Measurements from ENCODE around the gene SDHB. TPM values are rescaled to one million over a fixed set of nuclear protein-coding genes. Genes with fewer than 3 reads are reported as not detected.

SDHB gene
- total and polyA plus RNA-seq, 12 donors = 102 to 486 (median 377) TPM

DNA sequence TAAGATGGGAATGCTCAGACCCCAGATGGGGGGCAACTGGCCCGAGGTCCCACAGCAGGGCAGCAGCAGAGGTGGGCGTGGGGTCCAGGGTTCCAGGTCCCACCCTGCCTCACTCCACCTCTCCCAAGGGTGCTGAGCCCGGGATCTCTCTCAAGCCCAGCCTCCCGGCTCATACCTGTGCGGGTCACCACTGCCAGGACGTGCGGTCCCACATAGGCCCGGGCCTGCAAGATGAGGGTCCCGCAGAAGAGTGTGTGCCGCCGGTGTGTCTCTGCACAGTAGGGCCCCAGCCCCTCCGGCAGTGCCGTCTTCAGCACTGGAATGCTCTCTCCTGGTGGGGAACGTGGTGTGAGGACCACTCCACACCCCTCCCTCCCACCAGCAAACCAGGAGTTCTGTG is 57.0 kb downstream of the SDHB start:
- TF ChIP-seq, protein P1, sequence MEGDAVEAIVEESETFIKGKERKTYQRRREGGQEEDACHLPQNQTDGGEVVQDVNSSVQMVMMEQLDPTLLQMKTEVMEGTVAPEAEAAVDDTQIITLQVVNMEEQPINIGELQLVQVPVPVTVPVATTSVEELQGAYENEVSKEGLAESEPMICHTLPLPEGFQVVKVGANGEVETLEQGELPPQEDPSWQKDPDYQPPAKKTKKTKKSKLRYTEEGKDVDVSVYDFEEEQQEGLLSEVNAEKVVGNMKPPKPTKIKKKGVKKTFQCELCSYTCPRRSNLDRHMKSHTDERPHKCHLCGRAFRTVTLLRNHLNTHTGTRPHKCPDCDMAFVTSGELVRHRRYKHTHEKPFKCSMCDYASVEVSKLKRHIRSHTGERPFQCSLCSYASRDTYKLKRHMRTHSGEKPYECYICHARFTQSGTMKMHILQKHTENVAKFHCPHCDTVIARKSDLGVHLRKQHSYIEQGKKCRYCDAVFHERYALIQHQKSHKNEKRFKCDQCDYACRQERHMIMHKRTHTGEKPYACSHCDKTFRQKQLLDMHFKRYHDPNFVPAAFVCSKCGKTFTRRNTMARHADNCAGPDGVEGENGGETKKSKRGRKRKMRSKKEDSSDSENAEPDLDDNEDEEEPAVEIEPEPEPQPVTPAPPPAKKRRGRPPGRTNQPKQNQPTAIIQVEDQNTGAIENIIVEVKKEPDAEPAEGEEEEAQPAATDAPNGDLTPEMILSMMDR (IDR thresholded peaks at IDR 0.05) = no peak
- no peak overlapping the region for H3K27ac ChIP-seq
- intact Hi-C loops (cut with DNase I) = no loop called here

DNA sequence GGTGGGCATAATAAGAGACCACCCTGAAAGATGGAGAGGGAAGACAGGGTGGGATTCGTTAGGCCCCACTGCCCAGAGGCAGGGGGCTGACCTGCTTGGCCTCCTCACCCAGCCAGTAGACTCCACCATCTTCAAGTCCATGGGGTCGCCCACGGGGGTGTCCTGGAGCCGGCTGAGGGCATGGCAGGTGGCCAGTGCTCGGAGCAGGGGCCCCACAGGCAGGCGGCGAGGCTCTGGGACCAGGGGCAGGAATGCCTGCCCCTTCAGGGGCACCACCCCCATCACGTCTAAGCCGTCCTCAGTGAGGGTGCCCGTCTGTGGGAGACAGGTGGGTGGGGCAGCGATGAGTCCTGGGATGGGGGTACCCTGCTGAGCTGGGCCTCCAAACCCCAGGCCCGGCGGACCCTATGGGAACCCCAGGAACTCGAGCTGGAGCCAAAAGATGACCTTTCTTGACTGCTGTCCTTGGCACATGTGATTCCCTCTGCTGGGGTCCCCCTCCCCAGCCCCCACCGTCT is 60.3 kb downstream of the SDHB start:
- no peaks in the 10 kb centered on the region for H3K27me3 ChIP-seq
- intact Hi-C loops (cut with DNase I) = no loop called here
- no peak overlapping the region for H3K4me3 ChIP-seq
- 87 to 95% methylated on average over 14 to 15 of the region's 15 CpGs for WGBS, 2 donors
- DNase-seq (no peak), ATAC-seq (no peak)
- TF ChIP-seq, protein P1 (IDR thresholded peaks at IDR 0.05) = no peak
- peaks cover 0 to 99% (median 9%) of the 10 kb centered on the region in 9 donors for H3K36me3 ChIP-seq
- no peak overlapping the region for H3K27ac ChIP-seq
- H3K4me1 ChIP-seq = no peaks in the 10 kb centered on the region
- H3K9me3 ChIP-seq = no peaks in the 10 kb centered on the region

More for the DNA sequence above, 57.0 kb downstream of the SDHB start:
- Histone ChIP-seq H3K27me3 (no peaks in the 10 kb centered on the region), H3K4me3 (no peak overlapping the region), H3K4me1 (no peaks in the 10 kb centered on the region), H3K9me3 (no peaks in the 10 kb centered on the region), H3K36me3 (peaks cover 0 to 99% (median 7%) of the 10 kb centered on the region in 9 donors)
- 91 to 96% methylated on average over 14 of the region's 14 CpGs for WGBS, 2 donors
- ATAC-seq (no peak), DNase-seq (no peak)

DNA sequence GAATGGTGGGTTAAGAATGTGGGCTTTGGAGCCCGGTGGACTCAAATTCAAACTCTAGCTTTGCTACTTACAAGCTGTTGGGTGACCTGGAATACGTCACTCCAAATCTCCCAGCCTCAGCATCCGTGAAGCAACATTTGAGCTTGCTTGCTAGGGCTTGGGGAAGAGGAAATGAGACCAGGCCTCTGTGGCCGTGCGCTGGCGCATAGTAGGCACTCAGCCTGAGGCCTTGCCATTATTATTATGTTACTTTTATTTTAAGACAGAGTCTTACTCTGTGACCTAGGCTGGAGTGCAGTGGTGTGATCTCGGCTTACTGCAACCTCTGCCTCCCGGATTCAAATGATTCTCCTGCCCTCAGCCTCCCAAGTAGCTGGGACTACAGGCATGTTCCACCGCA is 61.2 kb downstream of the SDHB start:
- DNase-seq (no peak), ATAC-seq (no peak)
- Histone ChIP-seq H3K4me3 (no peak overlapping the region), H3K27me3 (no peaks in the 10 kb centered on the region), H3K9me3 (no peaks in the 10 kb centered on the region), H3K36me3 (peaks cover 0 to 99% (median 9%) of the 10 kb centered on the region in 9 donors), H3K4me1 (no peaks in the 10 kb centered on the region), H3K27ac (no peak overlapping the region)
- 94 to 95% methylated on average over 9 of the region's 9 CpGs for WGBS, 2 donors
- TF ChIP-seq, protein P1 (IDR thresholded peaks at IDR 0.05) = no peak
- intact Hi-C loops (cut with DNase I) = no loop called here

DNA sequence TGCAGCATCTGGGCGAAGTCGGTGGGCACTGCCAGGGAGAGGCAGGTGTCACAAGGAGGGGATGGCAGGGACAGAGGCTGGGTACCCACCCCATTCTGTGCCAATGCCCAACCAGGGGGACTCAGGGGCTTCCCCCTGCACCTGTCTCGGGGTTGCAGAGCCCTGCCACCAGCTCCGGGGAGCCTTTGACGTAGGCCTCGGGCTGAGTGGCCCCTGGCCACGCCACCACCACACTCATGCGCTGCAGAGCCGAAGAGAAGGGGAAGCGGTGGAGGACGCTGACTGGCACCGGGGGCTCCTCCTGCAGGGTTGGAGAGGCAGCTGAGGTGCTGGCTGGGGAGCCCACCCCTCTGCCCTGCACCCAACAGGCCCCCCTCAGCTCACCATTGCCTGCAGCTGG is 61.7 kb downstream of the SDHB start:
- ATAC-seq (no peak), DNase-seq (no peak)
- H3K9me3 ChIP-seq = no peaks in the 10 kb centered on the region
- H3K27ac ChIP-seq = no peak overlapping the region
- H3K4me1 ChIP-seq = no peaks in the 10 kb centered on the region
- peaks cover 0 to 100% (median 12%) of the 10 kb centered on the region in 9 donors for H3K36me3 ChIP-seq
- H3K4me3 ChIP-seq = no peak overlapping the region
- TF ChIP-seq, protein P1 (IDR thresholded peaks at IDR 0.05) = no peak
- WGBS, 2 donors = 96 to 98% methylated on average over 12 of the region's 12 CpGs
- intact Hi-C loops (cut with DNase I) = no loop called here
- no peaks in the 10 kb centered on the region for H3K27me3 ChIP-seq
